Measurements from ENCODE around the gene SMYD3. TPM values are rescaled to one million over a fixed set of nuclear protein-coding genes. Genes with fewer than 3 reads are reported as not detected.
"Not testable (repeated sequence)": the region's sequence is repeated elsewhere in the genome, so short reads cannot be mapped to it uniquely, and the experiment has no call there.

SMYD3 gene
- total RNA-seq, 1 donor from 2014 or later: 22.9 TPM

GRCh38 chr1:245791410-245792312, 715.4 kb downstream of the SMYD3 start:
- intact Hi-C loops (cut with micrococcal nuclease): no loop called here

- intact Hi-C loops (cut with micrococcal nuclease): no loop called here
These were observed 716.6 kb downstream of the SMYD3 start for GRCh38 chr1:245790441-245790840.

- intact Hi-C loops (cut with micrococcal nuclease): no loop called here
These were observed 718.2 kb downstream of the SMYD3 start for GRCh38 chr1:245788886-245789285.

- intact Hi-C loops (cut with micrococcal nuclease): no loop called here
These were observed 718.8 kb downstream of the SMYD3 start for GRCh38 chr1:245788269-245788668.

- intact Hi-C loops (cut with micrococcal nuclease): no loop called here
These were observed 720.1 kb downstream of the SMYD3 start for GRCh38 chr1:245786948-245787347.

- intact Hi-C loops (cut with micrococcal nuclease): no loop called here
These were observed 727.0 kb downstream of the SMYD3 start for GRCh38 chr1:245779797-245780755.

GRCh38 chr1:245777752-245778151, 729.3 kb downstream of the SMYD3 start:
- intact Hi-C loops (cut with micrococcal nuclease): no loop called here

- intact Hi-C loops (cut with micrococcal nuclease): no loop called here
These were observed 730.3 kb downstream of the SMYD3 start for GRCh38 chr1:245776694-245777332.

- intact Hi-C loops (cut with micrococcal nuclease): no loop called here
These were observed 730.9 kb downstream of the SMYD3 start for GRCh38 chr1:245776139-245776538.

- intact Hi-C loops (cut with micrococcal nuclease): not testable (repeated sequence)
These were observed 732.1 kb downstream of the SMYD3 start for GRCh38 chr1:245774931-245775330.

- intact Hi-C loops (cut with micrococcal nuclease): no loop called here
These were observed 732.9 kb downstream of the SMYD3 start for GRCh38 chr1:245774196-245774595.

GRCh38 chr1:245773344-245773743, 733.7 kb downstream of the SMYD3 start:
- intact Hi-C loops (cut with micrococcal nuclease): no loop called here

- intact Hi-C loops (cut with micrococcal nuclease): no loop called here
These were observed 734.3 kb downstream of the SMYD3 start for GRCh38 chr1:245772739-245773138.

- intact Hi-C loops (cut with micrococcal nuclease): no loop called here
These were observed 734.8 kb downstream of the SMYD3 start for GRCh38 chr1:245772325-245772724.

- intact Hi-C loops (cut with micrococcal nuclease): no loop called here
These were observed 735.4 kb downstream of the SMYD3 start for GRCh38 chr1:245771511-245772281.

GRCh38 chr1:245770156-245770555, 736.9 kb downstream of the SMYD3 start:
- intact Hi-C loops (cut with micrococcal nuclease): no loop called here

GRCh38 chr1:245768596-245768995, 738.5 kb downstream of the SMYD3 start:
- intact Hi-C loops (cut with micrococcal nuclease): no loop called here

GRCh38 chr1:245765230-245766000, 741.7 kb downstream of the SMYD3 start:
- intact Hi-C loops (cut with micrococcal nuclease): no loop called here

GRCh38 chr1:245763873-245764331, 743.2 kb downstream of the SMYD3 start:
- intact Hi-C loops (cut with micrococcal nuclease): no loop called here

- intact Hi-C loops (cut with micrococcal nuclease): no loop called here
These were observed 744.6 kb downstream of the SMYD3 start for GRCh38 chr1:245762396-245762910.
